Panc1 (cell line): ENCODE data around the gene SLC6A2. TPM values are rescaled to one million over a fixed set of nuclear protein-coding genes. Genes with fewer than 3 reads are reported as not detected.

Experiments
- ATAC-seq: fragments of 200-7000 bp; cut with Tn5 transposase; 2 replicates; pipeline ENCODE4 v1.9.1; 2020; ENCODE audit warnings: mild to moderate bottlenecking, moderate library complexity
- BruUV-seq: library from RNA; stranded (reverse); fragments of 400-500 nt; replicated peaks from 2 replicates; lab custom pipeline; 2021; lab: Mats Ljungman, UMichigan
- CTCF ChIA-PET: fragments of 300-600 bp; sonication (Branson Sonifier 250); formaldehyde crosslinking; loops from one replicate; lab custom pipeline; 2022; ENCODE audit warnings: antibody characterized with exemption; lab: Charles Lee
- POLR2A ChIA-PET: fragments of 300-600 bp; sonication (Branson Sonifier 250); formaldehyde crosslinking; loops from one replicate; lab custom pipeline; 2022; ENCODE audit warnings: antibody characterized with exemption; lab: Charles Lee
- DNase-seq: peaks from one replicate; pipeline ENCODE4 v3.0.0-alpha.2; 2010; ENCODE audit warnings: low read depth, low spot score
- H3K27ac ChIP-seq: 2 replicates; pipeline ENCODE4 v1.5.1; 2011; ENCODE audit warnings: mild to moderate bottlenecking, low read length, inconsistent platforms
- H3K27me3 ChIP-seq: fragments of 200-500 bp; sonication (Bioruptor generic); 2 replicates; pipeline ENCODE4 v1.6.0; 2014; ENCODE audit warnings: low read length, inconsistent platforms; ENCODE audit not compliant: control insufficient read depth, insufficient read depth
- H3K36me3 ChIP-seq: fragments of 200-500 bp; sonication (Bioruptor generic); 2 replicates; pipeline ENCODE4 v1.5.1; 2014; ENCODE audit warnings: inconsistent platforms, mild to moderate bottlenecking, low read length, moderate library complexity; ENCODE audit not compliant: control insufficient read depth, insufficient read depth
- H3K4me1 ChIP-seq: 2 replicates; pipeline ENCODE4 v1.5.1; 2011; ENCODE audit warnings: inconsistent platforms, mild to moderate bottlenecking, low read length, moderate library complexity; ENCODE audit not compliant: control insufficient read depth, insufficient read depth
- H3K4me3 ChIP-seq, 2 experiments: 2 replicates each; pipeline ENCODE4 v1.5.1; 2011 to 2012; ENCODE audit warnings: low read depth in 2 of 2, low read length in 2 of 2, mild to moderate bottlenecking in 2 of 2, inconsistent platforms in 1 of 2, moderate library complexity in 1 of 2
- H3K9me3 ChIP-seq: fragments of 200-500 bp; sonication (Bioruptor generic); 2 replicates; pipeline ENCODE4 v1.5.1; 2014; ENCODE audit warnings: low read depth, mild to moderate bottlenecking, inconsistent platforms, low read length, moderate library complexity; ENCODE audit not compliant: control insufficient read depth, insufficient read depth
- POLR2AphosphoS5 ChIP-seq: IDR thresholded peaks from 2 replicates; pipeline ENCODE4 v1.6.1; 2012; ENCODE audit warnings: mild to moderate bottlenecking, low read depth, low read length, moderate library complexity
- REST ChIP-seq, 2 experiments: IDR thresholded peaks; 2 replicates each; pipeline ENCODE4 v1.6.1; 2011 to 2012; ENCODE audit warnings: low read depth in 2 of 2, control low read depth in 1 of 2, low read length in 1 of 2, mild to moderate bottlenecking in 1 of 2, moderate library complexity in 1 of 2; ENCODE audit not compliant: insufficient read depth in 1 of 2
- SIN3A ChIP-seq: IDR thresholded peaks from 2 replicates; pipeline ENCODE4 v1.6.1; 2012; ENCODE audit warnings: low read depth, mild to moderate bottlenecking, low read length, moderate library complexity, borderline replicate concordance; ENCODE audit not compliant: insufficient read depth
- TCF7L2 ChIP-seq: IDR thresholded peaks from 2 replicates; pipeline ENCODE4 v1.6.1; 2011; ENCODE audit warnings: mild to moderate bottlenecking, low read depth, low read length, inconsistent platforms
- in situ Hi-C: cut with HindIII; loops from 2 replicates; pipeline ENCODE4 v1.10.0; 2016; ENCODE audit warnings: low sequenced_read_pairs, low pct_unique_long_range_greater_than_20kb
- intact Hi-C: fragments of 100-400 bp; cut with micrococcal nuclease; formaldehyde crosslinking; loops from one replicate; pipeline ENCODE4 v1.10.0; 2022; ENCODE audit not compliant: unreplicated experiment
- total RNA-seq: library from RNA; stranded (reverse); gene quantifications from one replicate; pipeline ENCODE4 v1.2.1, GENCODE V29; 2021; ENCODE audit not compliant: unreplicated experiment
- TF ChIP-seq, protein P1 (sequence below): fragments of 450-650 bp; IDR thresholded peaks from 2 replicates; pipeline ENCODE4 v1.5.1; 2017; ENCODE audit warnings: mild to moderate bottlenecking

SLC6A2 gene
- total RNA-seq, 1 experiment from 2014 or later, result 0.10 TPM

- in situ Hi-C loops, result loop anchor here (25.0 kb wide), 1 partner anchor 137 kb away; the partner anchor contains the start of gene CES1
- ChIA-PET POLR2A (no interaction called here), CTCF (interaction anchor here (0.6 kb wide), 2 partner anchors 52 to 205 kb away, joined by 5 to 9 read pairs; no protein-coding TSS in a partner anchor)
- H3K27me3 ChIP-seq, result no peaks in the 10 kb centered on the region
- no peaks in the 10 kb centered on the region for H3K9me3 ChIP-seq
- intact Hi-C loops, result loop anchor here (10.0 kb wide), 1 partner anchor 155 kb away; no protein-coding TSS in a partner anchor
- no peaks in the 10 kb centered on the region; the same call in 1 of the 2 replicates for H3K4me1 ChIP-seq
- no peak overlapping the region for H3K4me3 ChIP-seq
- H3K27ac ChIP-seq, result no peak overlapping the region
- TF ChIP-seq REST (IDR thresholded peaks at IDR 0.05; ENCODE audit: insufficient read depth in 1 of 2, low read depth in 2 of 2, low read length in 1 of 2) (no peak), TCF7L2 (no peak), POLR2AphosphoS5 (no peak), SIN3A (no peak)
- TF ChIP-seq, protein P1, sequence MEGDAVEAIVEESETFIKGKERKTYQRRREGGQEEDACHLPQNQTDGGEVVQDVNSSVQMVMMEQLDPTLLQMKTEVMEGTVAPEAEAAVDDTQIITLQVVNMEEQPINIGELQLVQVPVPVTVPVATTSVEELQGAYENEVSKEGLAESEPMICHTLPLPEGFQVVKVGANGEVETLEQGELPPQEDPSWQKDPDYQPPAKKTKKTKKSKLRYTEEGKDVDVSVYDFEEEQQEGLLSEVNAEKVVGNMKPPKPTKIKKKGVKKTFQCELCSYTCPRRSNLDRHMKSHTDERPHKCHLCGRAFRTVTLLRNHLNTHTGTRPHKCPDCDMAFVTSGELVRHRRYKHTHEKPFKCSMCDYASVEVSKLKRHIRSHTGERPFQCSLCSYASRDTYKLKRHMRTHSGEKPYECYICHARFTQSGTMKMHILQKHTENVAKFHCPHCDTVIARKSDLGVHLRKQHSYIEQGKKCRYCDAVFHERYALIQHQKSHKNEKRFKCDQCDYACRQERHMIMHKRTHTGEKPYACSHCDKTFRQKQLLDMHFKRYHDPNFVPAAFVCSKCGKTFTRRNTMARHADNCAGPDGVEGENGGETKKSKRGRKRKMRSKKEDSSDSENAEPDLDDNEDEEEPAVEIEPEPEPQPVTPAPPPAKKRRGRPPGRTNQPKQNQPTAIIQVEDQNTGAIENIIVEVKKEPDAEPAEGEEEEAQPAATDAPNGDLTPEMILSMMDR, result no peak
- ATAC-seq (no peak), DNase-seq (no peak)
- BruUV-seq, result no TSS peak
- H3K36me3 ChIP-seq, result no peaks in the 10 kb centered on the region
Measured at GRCh38 chr16:55700067-55700466, 44.3 kb downstream of the SLC6A2 start.

DNA sequence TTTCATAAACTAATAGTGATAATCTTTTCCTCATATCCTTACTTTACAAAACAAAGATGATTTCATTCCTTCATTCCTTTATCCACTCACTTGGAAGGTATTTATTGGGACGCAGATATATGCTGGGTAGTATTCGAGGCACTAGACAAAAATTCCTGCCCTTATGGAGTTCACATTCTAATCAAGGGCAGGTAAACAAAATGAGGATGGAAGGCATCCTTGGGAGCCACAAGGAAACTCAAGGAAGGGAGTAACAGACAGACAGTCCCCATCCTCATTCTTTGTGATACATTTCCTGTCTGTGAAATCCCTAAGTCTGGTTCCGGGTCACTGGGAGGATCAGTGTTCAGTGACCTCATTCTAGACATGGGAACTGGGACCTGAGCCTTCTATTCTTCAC lies 45.2 kb downstream of the SLC6A2 start:
- Histone ChIP-seq H3K4me3 (no peak overlapping the region), H3K36me3 (no peaks in the 10 kb centered on the region), H3K4me1 (no peaks in the 10 kb centered on the region; the same call in 1 of the 2 replicates), H3K27me3 (no peaks in the 10 kb centered on the region), H3K27ac (no peak overlapping the region), H3K9me3 (no peaks in the 10 kb centered on the region)
- no TSS peak for BruUV-seq
- intact Hi-C loops, result loop anchor here (10.0 kb wide), 1 partner anchor 156 kb away; no protein-coding TSS in a partner anchor
- ChIA-PET CTCF (no interaction called here), POLR2A (interaction anchor here (0.6 kb wide), 1 partner anchor 173 kb away, joined by 3 read pairs; no protein-coding TSS in a partner anchor)
- TF ChIP-seq REST (IDR thresholded peaks at IDR 0.05; ENCODE audit: insufficient read depth in 1 of 2, low read depth in 2 of 2, low read length in 1 of 2), result no peak
- TF ChIP-seq POLR2AphosphoS5, result no peak
- TF ChIP-seq, protein P1, result no peak
- no peak for TF ChIP-seq TCF7L2
- no peak for TF ChIP-seq SIN3A
- no peak for ATAC-seq
- no peak for DNase-seq
- in situ Hi-C loops, result loop anchor here (25.0 kb wide), 1 partner anchor 136 kb away; the partner anchor contains the start of gene CES1
